Measurements from ENCODE around the gene HERC2.

GRCh38 chr15:28165791-28166190 lies 156.2 kb downstream of the HERC2 start:
- TF ChIP-seq CTCF (IDR thresholded peaks at IDR 0.05; ENCODE audit: low read length) = no peak
- no peak for TF ChIP-seq EZH2 (IDR thresholded peaks at IDR 0.05; ENCODE audit: borderline replicate concordance, low read length)

All from OCI-LY1 (cell line).